Left renal cortex interstitium (tissue), 4 donors: ENCODE data around the gene PLEKHM3. TPM values are rescaled to one million over a fixed set of nuclear protein-coding genes. Genes with fewer than 3 reads are reported as not detected.
"Not testable (repeated sequence)": the region's sequence is repeated elsewhere in the genome, so short reads cannot be mapped to it uniquely, and the experiment has no call there.

Source experiments
- DNase-seq, 4 donors: peaks; one replicate each; pipeline ENCODE4 v3.0.0-alpha.2; 2013; ENCODE audit warnings: low read depth in 4 of 4, low spot score in 2 of 4, missing footprints in 1 of 4
- polyA plus RNA-seq, 4 donors: library from polyadenylated mRNA; unstranded; fragments of 120-200 nt; gene quantifications; one replicate each; pipeline ENCODE4 v1.2.1, GENCODE V29; 2013; ENCODE audit not compliant: insufficient read length in 4 of 4

The PLEKHM3 gene
- polyA plus RNA-seq, 4 donors: 12.2 to 15.3 (median 13.4) TPM

DNA sequence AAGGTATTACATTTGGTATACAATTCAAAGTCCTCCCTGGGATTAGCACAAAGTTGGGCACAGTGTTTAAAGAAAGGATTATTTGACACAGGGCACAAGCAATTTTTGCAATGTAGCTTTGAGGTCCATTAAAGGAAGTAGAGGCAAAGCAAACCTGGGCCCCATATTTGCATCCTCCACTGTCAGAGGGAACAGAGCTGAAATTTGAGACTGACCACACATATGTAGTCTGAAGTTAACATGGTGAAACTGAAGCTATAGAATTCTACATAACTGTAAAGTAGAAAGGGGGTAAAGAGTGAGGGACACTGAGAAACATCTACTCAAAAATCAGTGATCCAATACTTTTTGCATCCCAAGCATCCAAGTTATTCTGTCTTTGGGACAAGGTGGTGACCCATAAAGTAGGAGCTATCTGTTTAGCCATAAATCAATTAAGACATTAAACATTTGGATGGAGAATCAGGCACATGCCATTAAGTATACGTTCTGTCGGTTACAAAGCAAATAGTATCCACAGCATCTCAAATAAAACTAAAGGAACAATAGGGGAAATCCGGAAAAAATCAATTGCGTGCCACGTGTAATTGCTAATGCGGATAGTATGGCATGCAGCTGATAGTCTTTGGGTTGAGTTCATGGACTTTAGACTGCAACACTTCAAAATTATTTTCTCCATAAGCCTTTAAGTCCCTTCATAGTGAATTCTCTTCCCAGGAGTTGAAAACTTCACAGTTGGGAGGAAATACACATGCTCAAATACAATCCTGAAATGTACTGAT, 72.6 kb downstream of the PLEKHM3 start:
- DNase-seq: no peak

- DNase-seq: no peak
These were observed 73.4 kb downstream of the PLEKHM3 start for GRCh38 chr2:207951734-207952470.

- DNase-seq: no peak
These were observed 74.6 kb downstream of the PLEKHM3 start for GRCh38 chr2:207950761-207951114.

DNA sequence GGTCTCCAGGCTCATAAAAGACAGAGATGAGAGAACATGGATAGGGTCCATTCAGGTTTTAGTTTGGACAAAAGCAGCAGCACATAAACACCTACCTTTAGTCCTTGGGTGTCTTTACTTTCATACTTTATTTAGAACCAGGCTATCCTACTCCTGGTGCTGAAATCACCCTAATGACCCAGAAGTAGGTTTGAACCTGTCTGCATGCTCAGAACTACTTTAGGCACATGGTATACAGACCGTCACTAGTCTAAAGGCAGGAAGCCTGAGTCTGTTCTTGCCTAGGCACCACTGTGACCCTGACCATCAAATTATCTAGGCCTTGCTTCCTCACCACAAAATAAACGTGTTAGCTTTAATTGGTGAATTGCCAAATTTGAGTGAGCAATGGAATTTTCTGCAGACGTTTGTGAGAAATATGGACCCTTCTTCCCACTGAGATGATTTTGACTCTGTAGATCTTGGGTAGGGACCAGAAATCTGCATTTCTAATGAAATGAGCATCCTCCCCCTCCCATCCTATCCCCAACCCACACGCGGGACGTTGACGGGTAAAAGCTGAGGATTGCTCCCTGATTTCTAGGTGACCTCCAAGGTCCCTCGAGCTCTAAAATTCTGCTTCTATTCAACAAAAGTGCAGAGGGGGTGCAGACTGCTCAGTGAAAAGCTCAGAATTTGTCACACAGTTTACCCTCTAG, 75.1 kb downstream of the PLEKHM3 start:
- DNase-seq: no peak

- not testable (repeated sequence) for DNase-seq
These were observed 76.1 kb downstream of the PLEKHM3 start for GRCh38 chr2:207949245-207949644.

DNA sequence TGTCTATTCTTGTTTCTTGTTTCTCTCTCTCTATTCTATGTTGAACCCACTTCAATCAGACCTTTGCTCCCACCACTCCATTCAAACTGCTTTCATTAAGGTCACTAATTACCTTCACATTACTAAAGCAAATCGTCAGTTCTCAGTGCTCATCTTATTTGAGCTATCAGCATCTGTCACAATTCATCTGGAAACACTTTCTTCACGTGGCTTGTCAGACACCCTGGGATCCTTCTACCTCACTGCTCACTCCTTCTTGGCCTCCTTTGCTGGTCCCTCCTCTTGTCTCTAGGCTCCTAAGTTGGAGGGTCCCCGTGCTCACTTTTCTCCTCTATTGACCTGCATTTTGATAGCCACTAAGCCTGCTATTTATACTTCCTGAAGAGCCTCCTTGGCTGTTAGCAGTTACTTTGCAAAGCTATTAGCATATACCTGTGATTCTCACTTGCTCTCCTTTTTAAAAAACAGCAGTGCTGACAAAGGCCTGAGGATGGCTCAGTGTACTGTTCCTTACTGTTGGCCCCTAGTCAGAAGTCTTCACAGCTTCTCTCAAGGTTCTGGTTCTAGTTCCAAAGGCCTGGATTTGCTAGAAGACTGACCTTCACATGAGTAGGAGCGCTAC, 80.2 kb downstream of the PLEKHM3 start:
- no peak for DNase-seq

- no peak for DNase-seq
These were observed 81.0 kb downstream of the PLEKHM3 start for GRCh38 chr2:207944334-207944733.

GRCh38 chr2:207939342-207940108, 85.8 kb downstream of the PLEKHM3 start:
- DNase-seq: no peak

DNA sequence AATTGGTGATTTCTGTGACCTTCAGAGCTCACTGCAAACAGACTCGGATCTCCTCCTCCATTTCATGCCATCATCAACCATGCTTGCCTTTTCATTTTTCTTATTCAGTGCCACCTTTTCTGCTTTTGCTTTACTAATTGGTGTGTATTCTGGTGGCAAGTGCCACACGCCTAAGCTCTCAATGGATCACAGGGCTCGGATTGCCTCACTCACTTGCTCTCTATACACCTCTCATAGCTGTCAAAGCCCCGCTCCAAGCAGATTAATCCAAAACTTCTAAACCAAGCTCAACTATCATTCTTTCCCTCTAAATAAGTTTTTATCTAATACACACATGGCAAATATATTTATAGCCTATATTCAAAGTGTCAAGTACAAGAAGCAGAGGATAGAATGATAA, 86.4 kb downstream of the PLEKHM3 start:
- DNase-seq: no peak

DNA sequence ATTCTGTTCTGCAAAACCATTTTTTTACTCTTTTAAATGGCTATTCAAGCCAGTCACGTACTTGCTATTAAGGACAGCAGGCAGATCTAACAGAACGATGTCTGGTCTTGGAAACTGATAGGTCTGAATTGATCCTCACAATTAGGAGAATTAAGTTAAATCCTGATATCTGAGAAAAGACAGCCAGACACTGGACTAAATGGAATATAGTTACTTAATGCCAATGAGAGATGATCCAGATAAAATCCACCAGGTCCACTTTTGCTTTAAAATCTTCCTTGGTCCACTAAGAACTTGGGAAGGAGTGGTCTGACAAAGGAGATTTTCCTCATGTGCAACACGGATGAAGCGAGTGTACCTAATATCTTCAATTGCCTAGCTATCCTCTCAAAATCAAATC, 86.9 kb downstream of the PLEKHM3 start:
- no peak for DNase-seq

GRCh38 chr2:207937823-207938222, 87.5 kb downstream of the PLEKHM3 start:
- DNase-seq: no peak

DNA sequence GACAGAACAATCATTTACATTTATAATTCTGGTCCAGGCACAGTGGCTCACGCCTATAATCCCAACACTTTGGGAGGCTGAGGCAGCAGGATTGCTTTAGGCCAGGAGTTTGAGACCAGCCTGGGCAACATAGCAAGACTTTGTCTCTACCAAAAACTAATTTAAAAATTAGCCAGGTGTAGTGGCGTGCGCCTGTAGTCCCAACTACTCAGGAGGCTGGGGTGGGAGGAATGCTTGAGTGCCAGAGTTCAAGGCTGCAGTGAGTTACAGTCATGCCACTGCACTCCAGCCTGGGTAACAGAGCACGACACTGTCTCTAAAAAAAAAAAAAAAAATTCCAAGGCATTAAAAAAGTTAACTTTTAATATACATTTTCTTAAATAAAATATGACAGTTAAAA, 88.1 kb downstream of the PLEKHM3 start:
- no peak for DNase-seq

- no peak for DNase-seq
These were observed 88.9 kb downstream of the PLEKHM3 start for GRCh38 chr2:207936380-207936779.

DNA sequence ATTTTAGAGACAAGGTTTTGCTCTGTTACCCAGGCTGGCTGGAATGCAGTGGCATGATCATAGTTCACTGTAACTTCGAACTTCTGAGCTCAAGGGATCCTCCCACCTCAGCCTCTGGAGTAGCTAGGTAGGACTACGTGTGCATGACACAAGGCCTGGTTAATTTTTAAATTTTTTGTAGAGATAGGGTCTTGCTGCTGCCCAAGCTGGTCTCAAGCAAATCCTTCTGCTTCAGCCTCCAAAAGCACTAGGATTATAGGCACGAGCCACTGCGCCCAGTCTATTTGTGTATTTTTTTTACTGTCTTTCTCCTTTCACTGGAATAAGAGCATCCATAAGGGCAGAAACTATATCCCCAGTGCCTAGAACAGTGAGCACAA, 89.3 kb downstream of the PLEKHM3 start:
- DNase-seq: no peak

DNA sequence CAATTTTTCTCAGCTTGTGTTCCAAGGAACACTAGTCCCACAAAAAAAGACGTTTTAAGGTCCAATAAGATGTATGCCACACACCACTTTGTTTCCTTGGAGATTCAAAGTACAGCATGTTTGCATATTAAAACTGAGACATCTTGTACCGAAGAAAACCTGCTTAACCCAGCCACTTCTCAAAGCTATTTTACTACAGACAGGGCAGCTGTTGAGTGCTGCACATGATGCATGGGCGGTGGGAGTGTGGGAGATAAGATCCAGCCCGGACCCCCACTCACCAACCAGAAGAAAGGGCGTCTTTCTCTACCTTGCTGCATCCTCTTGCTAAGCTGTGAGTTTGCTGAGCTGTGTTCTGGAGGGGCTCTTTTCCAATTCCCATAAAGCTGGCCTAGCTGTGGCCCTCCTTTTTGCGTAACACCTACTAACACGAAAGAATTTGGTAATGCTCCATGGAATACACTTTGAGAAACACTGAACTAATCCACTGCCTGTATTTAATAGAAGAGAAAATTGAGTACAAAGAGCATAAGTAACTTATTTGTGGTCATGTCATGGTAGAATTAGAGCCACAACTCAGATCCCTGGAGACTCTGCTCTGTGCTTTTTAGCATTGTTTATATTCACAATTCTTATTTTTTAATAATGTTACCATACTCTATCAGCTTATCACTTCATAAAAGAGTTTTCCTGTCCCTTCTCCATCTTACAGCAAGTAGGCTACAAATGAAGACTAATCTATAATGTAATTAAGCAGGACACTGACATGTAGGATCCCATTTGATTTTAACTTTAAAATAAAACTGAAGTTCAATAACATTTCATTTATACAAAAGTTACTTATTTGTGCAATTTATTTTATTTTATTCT, 90.0 kb downstream of the PLEKHM3 start:
- DNase-seq: no peak

- DNase-seq: no peak
These were observed 90.6 kb downstream of the PLEKHM3 start for GRCh38 chr2:207934720-207935119.

DNA sequence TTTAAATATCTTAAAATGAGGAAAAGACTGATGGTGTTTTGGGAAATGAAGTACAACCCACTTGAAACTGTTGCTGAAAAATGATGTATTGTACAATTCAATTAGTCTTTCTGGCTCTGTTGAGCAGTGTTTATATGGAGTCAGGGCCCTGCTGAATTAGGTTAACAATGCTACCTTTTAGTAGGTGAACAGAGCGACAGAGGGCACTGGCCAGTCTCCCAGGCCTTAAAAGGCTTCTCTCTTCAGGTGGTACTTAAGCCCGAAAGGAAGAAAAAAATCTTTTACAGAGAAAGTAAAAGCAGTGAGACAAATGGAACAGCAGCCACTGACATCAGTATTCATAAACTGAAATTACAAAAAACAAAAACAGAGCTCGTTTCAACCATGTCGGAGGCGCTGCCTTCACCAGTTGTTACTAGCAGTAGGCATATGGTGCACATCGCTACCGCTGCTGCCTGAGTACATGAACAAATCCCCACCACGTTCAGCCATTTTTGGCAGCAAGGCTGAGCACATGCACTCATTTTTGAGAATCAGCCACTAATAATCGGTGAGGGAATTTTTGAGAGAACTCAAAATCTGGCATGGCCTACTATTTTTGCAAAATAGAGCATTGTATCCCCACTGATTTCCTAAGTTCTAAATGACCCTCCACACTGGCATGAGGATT, 91.8 kb downstream of the PLEKHM3 start:
- DNase-seq: no peak

DNA sequence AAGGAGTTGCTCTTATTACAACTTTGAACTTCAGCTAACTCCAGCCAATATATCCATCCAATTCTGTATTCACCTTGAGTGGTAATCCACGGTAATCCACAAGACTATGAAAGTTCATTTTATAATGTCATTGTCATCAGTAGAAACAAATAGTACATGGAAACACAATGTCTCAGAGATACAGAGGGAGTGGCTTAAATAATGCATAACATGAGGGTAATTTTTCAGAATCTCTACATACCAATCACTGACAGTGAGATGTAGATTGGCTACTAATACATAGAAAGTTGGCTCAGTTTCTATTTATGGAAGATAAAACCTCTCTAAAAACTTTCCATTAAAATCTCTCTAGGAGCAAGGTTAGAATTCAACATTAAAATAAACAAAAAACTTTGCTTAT, 93.2 kb downstream of the PLEKHM3 start:
- DNase-seq: no peak

DNA sequence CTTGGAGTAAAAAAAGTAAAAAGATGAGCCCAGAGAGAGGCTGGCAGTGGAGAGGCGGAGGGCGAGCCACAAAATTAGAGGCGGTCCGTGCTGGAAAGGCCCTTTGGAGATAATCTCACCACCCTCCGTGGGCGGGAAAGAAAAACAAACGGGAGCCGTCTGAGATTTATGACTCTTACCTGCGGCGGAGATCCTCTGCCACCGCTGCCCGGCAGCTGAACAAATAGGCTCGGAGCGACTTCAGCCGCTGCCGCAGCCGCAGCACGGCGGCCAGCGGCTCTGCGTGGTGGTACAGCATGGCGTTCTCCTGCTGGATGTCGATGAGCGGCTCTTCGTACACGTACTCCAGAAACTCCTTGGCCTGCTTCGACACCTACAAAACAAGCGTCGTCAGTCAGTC, 94.6 kb downstream of the PLEKHM3 start:
- DNase-seq: peak; percentile 34 to 69 (median 60)
